Mucosa of descending colon (tissue), 3 donors: ENCODE measurements around the gene PITPNM1. TPM values are rescaled to one million over a fixed set of nuclear protein-coding genes. Genes with fewer than 3 reads are reported as not detected.
A peak's percentile ranks its signal among the peaks of the same experiment; 100 is the strongest.

Experiments
- ATAC-seq: fragments of 200-7000 bp; cut with Tn5 transposase; one replicate; pipeline ENCODE4 v1.9.1; 2020; ENCODE audit warnings: mild to moderate bottlenecking, moderate library complexity
- DNase-seq, 3 donors: peaks; one replicate each; pipeline ENCODE4 v3.0.0-alpha.2; 2020
- H3K36me3 ChIP-seq: fragments of 200-600 bp; one replicate; pipeline ENCODE4 v1.8.0; 2021; ENCODE audit warnings: low read depth, mild to moderate bottlenecking
- H3K4me1 ChIP-seq: fragments of 200-600 bp; one replicate; pipeline ENCODE4 v1.8.0; 2021; ENCODE audit warnings: low read depth, mild to moderate bottlenecking
- H3K4me3 ChIP-seq: fragments of 200-600 bp; one replicate; pipeline ENCODE4 v1.8.0; 2021; ENCODE audit warnings: mild to moderate bottlenecking
- H3K9me3 ChIP-seq: fragments of 200-600 bp; one replicate; pipeline ENCODE4 v1.8.0; 2021; ENCODE audit warnings: mild to moderate bottlenecking
- intact Hi-C, 2 donors: fragments of 100-400 bp; cut with DNase I in 1 of 2; cut with micrococcal nuclease in 1 of 2; formaldehyde crosslinking; loops; one replicate each; pipeline versions ENCODE4 v1.11.0 to v1.11.1; 2022; cut with DNase I, micrococcal nuclease
- total RNA-seq, 3 donors: library from RNA; stranded (reverse); fragmentation: NEBNext Ultra II Directional in 2 of 3; extraction: Animal tissue kit (Norgen Biotek cat#: 25700) in 2 of 3; gene quantifications; one replicate each; pipeline versions ENCODE4 v1.2.1 to v1.2.4, GENCODE V29; 2021 to 2023
- TF ChIP-seq, protein P1 (sequence below): fragments of 200-600 bp; IDR thresholded peaks from one replicate; pipeline ENCODE4 v1.8.0; 2022; ENCODE audit warnings: antibody characterized with exemption, mild to moderate bottlenecking
- donor health status: DM: no; HTN: no; CAD: no; lungs with moderate emphysema.
- donor health status: DM: no; HTN: no; CAD: no.
- donor health status: DM: no; HTN: yes; CAD: no.

Gene PITPNM1
- total RNA-seq, 3 donors from 2014 or later = 59.6 to 104 (median 83.7) TPM

DNA sequence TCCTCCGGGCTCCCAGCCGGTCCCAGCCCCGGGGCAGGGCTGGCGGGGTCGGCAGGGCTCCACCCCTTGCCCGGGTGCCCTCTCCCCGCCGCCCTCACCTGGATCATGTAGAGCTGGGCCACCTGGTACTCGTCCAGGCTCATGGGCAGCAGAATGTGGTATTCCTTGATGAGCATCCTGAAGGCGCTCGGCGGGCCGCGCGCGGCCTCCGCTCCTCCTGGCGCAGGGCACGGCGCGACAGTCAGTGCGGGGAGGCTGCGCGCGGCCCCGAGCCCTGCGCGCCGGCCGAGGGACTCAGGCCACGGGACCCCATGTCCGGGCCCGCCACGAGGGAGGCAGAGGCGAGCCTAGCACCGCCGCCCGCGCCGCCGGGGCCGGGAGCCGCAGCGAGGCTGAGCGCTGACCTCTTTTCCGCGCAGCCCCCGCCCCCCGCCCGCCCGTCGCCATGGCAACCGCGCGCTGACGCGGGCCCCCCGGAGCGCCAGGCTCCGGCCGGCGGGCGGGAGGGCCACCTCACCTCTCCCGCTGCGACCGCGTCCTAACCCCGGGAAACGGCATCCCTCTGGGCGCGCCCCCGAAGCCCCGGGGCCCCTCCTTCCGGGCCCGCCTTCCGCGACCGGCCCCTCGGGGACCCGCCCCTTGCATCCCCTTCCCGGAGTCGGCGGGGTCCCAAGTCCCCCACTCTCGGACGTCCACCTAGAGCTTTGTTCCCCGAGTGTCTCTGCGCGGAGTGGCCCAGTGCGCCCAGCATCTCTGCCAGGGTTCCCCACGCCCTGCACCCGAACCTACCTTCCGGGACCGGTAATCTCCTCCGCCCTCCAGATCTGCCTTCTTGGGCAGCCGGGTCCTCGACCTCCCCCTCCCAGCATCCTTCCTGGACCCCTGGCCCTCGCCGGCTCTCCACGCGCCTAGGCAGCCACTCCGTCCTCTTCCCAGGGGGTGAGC lies 886 bp downstream of the PITPNM1 start:
- intact Hi-C loops = no loop called here
- Histone ChIP-seq H3K4me3 (peak overlapping the region; percentile 81), H3K36me3 (no peaks in the 10 kb centered on the region), H3K9me3 (no peaks in the 10 kb centered on the region), H3K4me1 (peaks cover 31% of the 10 kb centered on the region)
- TF ChIP-seq, protein P1, sequence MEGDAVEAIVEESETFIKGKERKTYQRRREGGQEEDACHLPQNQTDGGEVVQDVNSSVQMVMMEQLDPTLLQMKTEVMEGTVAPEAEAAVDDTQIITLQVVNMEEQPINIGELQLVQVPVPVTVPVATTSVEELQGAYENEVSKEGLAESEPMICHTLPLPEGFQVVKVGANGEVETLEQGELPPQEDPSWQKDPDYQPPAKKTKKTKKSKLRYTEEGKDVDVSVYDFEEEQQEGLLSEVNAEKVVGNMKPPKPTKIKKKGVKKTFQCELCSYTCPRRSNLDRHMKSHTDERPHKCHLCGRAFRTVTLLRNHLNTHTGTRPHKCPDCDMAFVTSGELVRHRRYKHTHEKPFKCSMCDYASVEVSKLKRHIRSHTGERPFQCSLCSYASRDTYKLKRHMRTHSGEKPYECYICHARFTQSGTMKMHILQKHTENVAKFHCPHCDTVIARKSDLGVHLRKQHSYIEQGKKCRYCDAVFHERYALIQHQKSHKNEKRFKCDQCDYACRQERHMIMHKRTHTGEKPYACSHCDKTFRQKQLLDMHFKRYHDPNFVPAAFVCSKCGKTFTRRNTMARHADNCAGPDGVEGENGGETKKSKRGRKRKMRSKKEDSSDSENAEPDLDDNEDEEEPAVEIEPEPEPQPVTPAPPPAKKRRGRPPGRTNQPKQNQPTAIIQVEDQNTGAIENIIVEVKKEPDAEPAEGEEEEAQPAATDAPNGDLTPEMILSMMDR = no peak
- DNase-seq = peak in 2 of 3 donors; percentile 43 to 58
- no peak for ATAC-seq

DNA sequence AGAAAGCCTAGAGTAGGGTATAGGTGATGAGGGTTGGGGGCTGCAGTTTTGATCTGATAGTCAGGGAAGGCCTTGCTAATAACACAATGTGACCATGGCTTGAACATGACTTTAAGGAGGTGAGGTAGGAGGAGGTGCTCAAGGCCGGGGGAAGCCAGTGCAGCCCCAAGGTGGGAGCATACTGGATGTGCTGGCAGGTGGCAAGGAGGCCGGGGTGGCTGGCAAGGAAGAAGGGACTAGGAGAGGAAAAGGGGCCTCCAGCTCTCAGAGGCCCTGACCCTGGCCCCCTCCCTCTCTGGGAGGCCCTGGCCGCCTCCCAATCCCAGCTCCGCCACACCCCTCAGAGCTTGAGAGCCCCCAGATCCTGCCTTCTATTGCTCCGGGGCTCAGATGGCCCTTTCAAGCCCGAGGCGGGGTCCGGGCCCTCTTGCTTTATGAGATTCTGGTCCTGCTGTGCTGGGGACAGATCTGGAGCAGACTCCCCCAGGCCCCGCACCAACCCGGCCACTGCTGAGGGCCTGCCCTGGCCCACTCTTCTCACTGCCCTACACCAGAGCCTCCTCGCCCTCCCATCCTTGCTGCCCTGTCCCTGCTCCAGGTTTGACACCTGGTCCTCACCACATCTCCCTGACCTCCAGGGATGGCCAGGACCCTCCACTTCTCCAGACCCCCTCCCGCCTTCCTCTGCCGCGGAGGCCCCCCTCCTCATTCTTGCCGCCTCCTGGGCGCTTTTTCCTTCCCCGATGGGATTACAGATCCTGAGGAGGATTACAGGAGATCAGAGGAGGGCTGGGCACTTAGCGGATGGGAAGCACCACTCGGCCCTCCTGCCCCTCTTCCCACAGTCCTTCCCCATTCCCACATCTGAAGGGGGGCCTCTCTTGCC lies 1.8 kb downstream of the PITPNM1 start:
- ATAC-seq (no peak), DNase-seq (peak in 2 of 3 donors; percentile 46 to 60)
- intact Hi-C loops = no loop called here
- no peak overlapping the region for H3K4me3 ChIP-seq
- H3K36me3 ChIP-seq = no peaks in the 10 kb centered on the region
- TF ChIP-seq, protein P1 = no peak
- H3K9me3 ChIP-seq = no peaks in the 10 kb centered on the region
- peaks cover 31% of the 10 kb centered on the region for H3K4me1 ChIP-seq

DNA sequence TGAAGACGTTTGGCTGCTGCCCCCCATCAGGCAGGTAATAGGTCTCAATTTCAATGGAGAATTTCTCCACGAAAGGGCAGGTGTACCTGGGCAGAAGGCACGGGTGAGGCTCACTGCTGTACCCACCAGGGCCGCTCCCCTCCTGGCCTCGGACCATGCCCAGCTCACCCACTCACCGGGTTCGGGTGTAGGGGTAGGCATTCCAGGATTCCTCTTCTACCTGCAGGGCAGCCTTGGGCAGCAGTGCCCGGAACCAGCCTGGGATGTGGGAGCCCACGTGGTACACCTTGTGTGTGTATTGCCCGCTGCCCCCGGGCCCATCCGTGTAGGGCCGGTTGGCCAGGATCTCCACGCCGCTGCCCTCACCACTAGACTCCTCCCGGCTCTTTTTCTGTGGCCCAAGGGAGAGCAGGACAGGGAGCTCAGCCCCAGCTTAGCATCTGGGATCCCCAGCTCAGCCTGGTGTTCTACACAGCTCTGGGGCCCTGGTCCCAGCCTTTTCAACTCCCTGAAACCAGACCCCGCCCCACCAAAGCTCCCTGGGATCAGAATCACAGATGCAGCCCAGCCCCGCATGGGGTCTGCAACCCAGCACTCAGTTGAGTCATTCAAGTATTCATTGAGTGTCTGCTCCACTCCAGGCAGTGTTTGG lies 2.7 kb downstream of the PITPNM1 start:
- Histone ChIP-seq H3K36me3 (no peaks in the 10 kb centered on the region), H3K9me3 (no peaks in the 10 kb centered on the region), H3K4me1 (peaks cover 29% of the 10 kb centered on the region), H3K4me3 (no peak overlapping the region)
- intact Hi-C loops = no loop called here
- ATAC-seq (no peak), DNase-seq (peak in 1 of 3 donors; percentile 49)
- TF ChIP-seq, protein P1 = no peak

DNA sequence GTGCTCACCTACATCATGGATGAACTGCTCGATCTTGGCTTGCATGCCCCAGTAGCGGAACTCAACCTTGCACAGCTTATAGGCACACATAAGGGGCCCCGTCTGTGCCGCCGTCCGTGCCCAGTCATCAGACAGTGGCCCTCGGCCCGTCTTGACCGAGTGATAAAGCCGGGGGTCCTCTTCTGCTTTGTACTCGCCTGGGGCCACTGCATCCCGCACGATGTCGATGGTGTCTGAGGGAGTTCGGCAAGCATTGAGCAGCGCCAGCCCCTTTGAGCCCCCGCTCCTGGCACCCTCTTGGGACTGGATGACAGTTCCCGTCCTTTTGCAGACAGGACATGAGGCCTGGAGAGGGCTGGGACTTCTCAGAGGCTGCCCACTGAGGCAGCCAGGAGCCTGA lies 3.3 kb downstream of the PITPNM1 start:
- TF ChIP-seq, protein P1 = no peak
- DNase-seq = peak in 1 of 3 donors; percentile 57
- H3K4me1 ChIP-seq = peaks cover 23% of the 10 kb centered on the region
- H3K4me3 ChIP-seq = no peak overlapping the region
- intact Hi-C loops = no loop called here
- no peak for ATAC-seq
- no peaks in the 10 kb centered on the region for H3K36me3 ChIP-seq
- H3K9me3 ChIP-seq = no peaks in the 10 kb centered on the region
